Smooth muscle cell (in vitro differentiated cells): ENCODE measurements around the gene DYNLT3. TPM values are rescaled to one million over a fixed set of nuclear protein-coding genes. Genes with fewer than 3 reads are reported as not detected.

Experiments
- DNase-seq: peaks from one replicate; lab custom pipeline; 2025; ENCODE audit not compliant: unreplicated experiment; lab: John Stamatoyannopoulos, UW
- H2AFZ ChIP-seq: fragments of 200-600 bp; sonication (generic); 2 replicates; pipeline ENCODE4 v1.6.0; 2016; ENCODE audit warnings: antibody characterized with exemption, low read depth, mild to moderate bottlenecking
- H3F3A ChIP-seq: fragments of 200-600 bp; sonication (generic); 2 replicates; pipeline ENCODE4 v1.6.0; 2017; ENCODE audit warnings: antibody characterized with exemption, low read depth
- H3K27ac ChIP-seq: fragments of 200-600 bp; sonication (generic); 2 replicates; pipeline ENCODE4 v1.5.1; 2016; ENCODE audit warnings: low read depth, mild to moderate bottlenecking
- H3K27me3 ChIP-seq: fragments of 200-600 bp; sonication (generic); 2 replicates; pipeline ENCODE4 v1.6.1; 2016; ENCODE audit warnings: low read depth, mild to moderate bottlenecking
- H3K36me3 ChIP-seq: fragments of 200-600 bp; sonication (generic); 2 replicates; pipeline ENCODE4 v1.5.1; 2016; ENCODE audit warnings: low read depth
- H3K4me1 ChIP-seq: fragments of 200-600 bp; sonication (generic); 2 replicates; pipeline ENCODE4 v1.5.1; 2016; ENCODE audit warnings: low read depth
- H3K4me2 ChIP-seq: fragments of 200-600 bp; sonication (generic); 2 replicates; pipeline ENCODE4 v1.6.0; 2016; ENCODE audit warnings: mild to moderate bottlenecking
- H3K4me3 ChIP-seq: fragments of 200-600 bp; sonication (generic); 2 replicates; pipeline ENCODE4 v1.5.1; 2016; ENCODE audit warnings: mild to moderate bottlenecking
- H3K79me2 ChIP-seq: fragments of 200-600 bp; sonication (generic); 2 replicates; pipeline ENCODE4 v1.6.0; 2016; ENCODE audit warnings: low read depth, mild to moderate bottlenecking
- H3K9ac ChIP-seq: fragments of 200-600 bp; sonication (generic); 2 replicates; pipeline ENCODE4 v1.6.0; 2016; ENCODE audit warnings: low read depth
- H3K9me3 ChIP-seq: fragments of 200-600 bp; sonication (generic); replicated peaks from 2 replicates; pipeline ENCODE4 v1.5.1; 2016; ENCODE audit warnings: low read depth
- H4K20me1 ChIP-seq: fragments of 200-600 bp; sonication (generic); 2 replicates; pipeline ENCODE4 v1.6.0; 2016; ENCODE audit warnings: low read depth
- CTCF ChIP-seq: fragments of 200-600 bp; sonication (generic); IDR thresholded peaks from 2 replicates; pipeline ENCODE4 v1.5.1; 2017; ENCODE audit warnings: borderline replicate concordance, mild to moderate bottlenecking, antibody characterized with exemption; ENCODE audit not compliant: insufficient read depth, poor library complexity, severe bottlenecking
- WGBS: methylation state at CpG from one replicate; pipeline ENCODE4 v1.1.7; 2016; ENCODE audit warnings: low lambda C conversion rate; 5-methylcytosine and 5-hydroxymethylcytosine counted together
- polyA plus RNA-seq: library from polyadenylated mRNA; unstranded; fragments of >200 nt; fragmentation: Nextera tagmentation; extraction: Ambion mirVana; gene quantifications from 2 replicates; pipeline ENCODE4 v1.2.1, GENCODE V29; 2016
- total RNA-seq: library from RNA; depleted of rRNA; stranded (reverse); fragments of >200 nt; gene quantifications from 2 replicates; pipeline ENCODE4 v1.2.3, GENCODE V29; 2014

Gene DYNLT3
- total and polyA plus RNA-seq, 2 experiments from 2014 or later = 77.7 to 89.4 TPM

- H3K27ac ChIP-seq = no peak overlapping the region
- no peaks in the 10 kb centered on the region for H3F3A ChIP-seq
- no peaks in the 10 kb centered on the region for H3K79me2 ChIP-seq
- H3K4me2 ChIP-seq = no peak overlapping the region
- H3K9ac ChIP-seq = no peak overlapping the region
- H3K36me3 ChIP-seq = no peaks in the 10 kb centered on the region
- H3K4me1 ChIP-seq = no peaks in the 10 kb centered on the region
- H3K27me3 ChIP-seq = no peaks in the 10 kb centered on the region
- H3K4me3 ChIP-seq = no peak overlapping the region
- no peak overlapping the region for H2AFZ ChIP-seq
- no peaks in the 10 kb centered on the region for H3K9me3 ChIP-seq
- no peak for TF ChIP-seq CTCF
- H4K20me1 ChIP-seq = no peaks in the 10 kb centered on the region
- 56% methylated on average over 1 of the region's 1 CpG for WGBS
- DNase-seq = no peak
Observed at GRCh38 chrX:37879692-37880091, 32.3 kb upstream of the DYNLT3 start.

GRCh38 chrX:37876716-37877115, 29.3 kb upstream of the DYNLT3 start:
- 74% methylated on average over 4 of the region's 4 CpGs for WGBS

GRCh38 chrX:37875675-37876074, 28.3 kb upstream of the DYNLT3 start:
- Histone ChIP-seq H3K4me3 (no peak overlapping the region), H2AFZ (no peak overlapping the region), H3K4me2 (no peak overlapping the region), H3K9ac (no peak overlapping the region), H3F3A (no peaks in the 10 kb centered on the region), H3K9me3 (no peaks in the 10 kb centered on the region), H3K36me3 (no peaks in the 10 kb centered on the region), H4K20me1 (no peaks in the 10 kb centered on the region), H3K79me2 (no peaks in the 10 kb centered on the region), H3K4me1 (peaks cover 3% of the 10 kb centered on the region), H3K27ac (no peak overlapping the region), H3K27me3 (no peaks in the 10 kb centered on the region)
- TF ChIP-seq CTCF = no peak
- DNase-seq = no peak
- 57% methylated on average over 1 of the region's 1 CpG for WGBS

More at GRCh38 chrX:37876716-37877115, 29.3 kb upstream of the DYNLT3 start:
- H3K9ac ChIP-seq = no peak overlapping the region
- no peak for TF ChIP-seq CTCF
- H3K4me3 ChIP-seq = no peak overlapping the region
- no peak overlapping the region for H3K27ac ChIP-seq
- H3K4me1 ChIP-seq = peaks cover 3% of the 10 kb centered on the region
- no peak overlapping the region for H2AFZ ChIP-seq
- DNase-seq = no peak
- no peaks in the 10 kb centered on the region for H4K20me1 ChIP-seq
- no peaks in the 10 kb centered on the region for H3K36me3 ChIP-seq
- no peaks in the 10 kb centered on the region for H3K9me3 ChIP-seq
- H3K4me2 ChIP-seq = no peak overlapping the region
- H3F3A ChIP-seq = no peaks in the 10 kb centered on the region
- H3K79me2 ChIP-seq = no peaks in the 10 kb centered on the region
- no peaks in the 10 kb centered on the region for H3K27me3 ChIP-seq

DNA sequence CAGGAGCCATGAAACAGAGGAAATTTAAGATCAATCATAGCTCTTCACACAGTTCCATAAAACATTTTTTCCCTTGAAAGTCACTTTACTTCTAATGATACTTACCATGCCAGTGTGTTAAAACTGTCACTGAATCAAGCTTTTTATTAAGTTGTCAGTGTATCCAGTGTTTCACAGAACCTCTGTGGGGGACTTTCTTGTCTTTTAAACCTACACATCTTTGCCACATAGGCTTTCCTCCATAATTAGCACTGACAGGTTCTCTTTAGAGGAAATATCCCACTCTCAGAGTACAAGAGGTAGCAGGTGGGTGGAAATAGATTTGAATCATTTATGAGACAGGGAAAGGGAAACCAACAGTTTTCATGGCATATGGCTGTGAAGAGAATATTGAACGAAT, 25.8 kb upstream of the DYNLT3 start:
- Histone ChIP-seq H3K9me3 (no peaks in the 10 kb centered on the region), H3K9ac (no peak overlapping the region), H3K4me2 (no peak overlapping the region), H2AFZ (no peak overlapping the region), H3F3A (no peaks in the 10 kb centered on the region), H3K27me3 (no peaks in the 10 kb centered on the region), H3K4me1 (peaks cover 3% of the 10 kb centered on the region), H3K4me3 (no peak overlapping the region), H3K36me3 (no peaks in the 10 kb centered on the region), H3K27ac (peak overlapping the region; percentile 76), H4K20me1 (no peaks in the 10 kb centered on the region), H3K79me2 (no peaks in the 10 kb centered on the region)
- 71% methylated on average over 1 of the region's 1 CpG for WGBS
- no peak for TF ChIP-seq CTCF
- no peak for DNase-seq
